Measurements from ENCODE around the gene EVPLL. TPM values are rescaled to one million over a fixed set of nuclear protein-coding genes. Genes with fewer than 3 reads are reported as not detected.

Gene EVPLL
- total RNA-seq, 2 donors from 2014 or later, result not detected

DNA sequence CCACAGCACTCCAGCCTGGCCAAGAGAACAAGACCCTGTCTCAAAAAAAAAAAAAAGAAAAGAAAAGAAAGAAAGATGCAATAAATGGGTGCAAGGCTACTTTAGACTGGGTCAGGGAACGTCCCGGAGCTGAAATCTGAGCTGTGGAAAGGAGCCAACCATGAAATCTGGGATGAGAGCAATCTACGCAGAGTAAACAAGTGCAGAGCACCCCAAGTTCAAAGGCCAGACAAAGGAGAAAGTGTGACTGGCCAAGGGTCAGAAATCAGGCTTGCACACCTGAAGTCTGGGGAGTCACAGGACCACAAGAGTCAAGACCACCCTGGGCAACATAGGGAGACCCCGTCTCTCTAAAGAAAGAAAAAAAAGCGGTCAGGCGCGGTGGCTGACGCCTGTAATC, 17.1 kb upstream of the EVPLL start:
- Mint-ChIP-seq H3K27ac (peak overlapping the region; percentile 80), H3K9me3 (no peaks in the 10 kb centered on the region), H3K4me1 (peaks cover 11% of the 10 kb centered on the region), H3K27me3 (ENCODE audit: insufficient read depth) (no peaks in the 10 kb centered on the region), H3K36me3 (ENCODE audit: low read depth) (peaks cover 26% of the 10 kb centered on the region), H3K4me3 (no peak overlapping the region)
- TF ChIP-seq, protein P1, sequence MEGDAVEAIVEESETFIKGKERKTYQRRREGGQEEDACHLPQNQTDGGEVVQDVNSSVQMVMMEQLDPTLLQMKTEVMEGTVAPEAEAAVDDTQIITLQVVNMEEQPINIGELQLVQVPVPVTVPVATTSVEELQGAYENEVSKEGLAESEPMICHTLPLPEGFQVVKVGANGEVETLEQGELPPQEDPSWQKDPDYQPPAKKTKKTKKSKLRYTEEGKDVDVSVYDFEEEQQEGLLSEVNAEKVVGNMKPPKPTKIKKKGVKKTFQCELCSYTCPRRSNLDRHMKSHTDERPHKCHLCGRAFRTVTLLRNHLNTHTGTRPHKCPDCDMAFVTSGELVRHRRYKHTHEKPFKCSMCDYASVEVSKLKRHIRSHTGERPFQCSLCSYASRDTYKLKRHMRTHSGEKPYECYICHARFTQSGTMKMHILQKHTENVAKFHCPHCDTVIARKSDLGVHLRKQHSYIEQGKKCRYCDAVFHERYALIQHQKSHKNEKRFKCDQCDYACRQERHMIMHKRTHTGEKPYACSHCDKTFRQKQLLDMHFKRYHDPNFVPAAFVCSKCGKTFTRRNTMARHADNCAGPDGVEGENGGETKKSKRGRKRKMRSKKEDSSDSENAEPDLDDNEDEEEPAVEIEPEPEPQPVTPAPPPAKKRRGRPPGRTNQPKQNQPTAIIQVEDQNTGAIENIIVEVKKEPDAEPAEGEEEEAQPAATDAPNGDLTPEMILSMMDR (conservative IDR thresholded peaks at IDR 0.05), result no peak
- Histone ChIP-seq H3K4me3 (ENCODE audit: low read length) (no peak overlapping the region), H3K9ac (ENCODE audit: extremely low read depth, low read length, poor library complexity, severe bottlenecking) (no peak overlapping the region), H3K27ac (ENCODE audit: low read depth, low read length) (no peak overlapping the region), H3K36me3 (ENCODE audit: control insufficient read depth, insufficient read depth, low read length) (peaks cover 21% of the 10 kb centered on the region), H3K9me3 (ENCODE audit: control insufficient read depth, low read length) (no peaks in the 10 kb centered on the region), H3K27me3 (ENCODE audit: control insufficient read depth, insufficient read depth, low read length, poor library complexity, severe bottlenecking) (no peaks in the 10 kb centered on the region), H3K4me1 (ENCODE audit: control insufficient read depth, insufficient read depth, low read length) (no peaks in the 10 kb centered on the region)
- DNase-seq, result no peak
- 67 to 81% methylated on average over 3 to 8 of the region's 8 CpGs for WGBS, 2 experiments (ENCODE audit: insufficient coverage in 1 of 2, insufficient read length in 1 of 2)

DNA sequence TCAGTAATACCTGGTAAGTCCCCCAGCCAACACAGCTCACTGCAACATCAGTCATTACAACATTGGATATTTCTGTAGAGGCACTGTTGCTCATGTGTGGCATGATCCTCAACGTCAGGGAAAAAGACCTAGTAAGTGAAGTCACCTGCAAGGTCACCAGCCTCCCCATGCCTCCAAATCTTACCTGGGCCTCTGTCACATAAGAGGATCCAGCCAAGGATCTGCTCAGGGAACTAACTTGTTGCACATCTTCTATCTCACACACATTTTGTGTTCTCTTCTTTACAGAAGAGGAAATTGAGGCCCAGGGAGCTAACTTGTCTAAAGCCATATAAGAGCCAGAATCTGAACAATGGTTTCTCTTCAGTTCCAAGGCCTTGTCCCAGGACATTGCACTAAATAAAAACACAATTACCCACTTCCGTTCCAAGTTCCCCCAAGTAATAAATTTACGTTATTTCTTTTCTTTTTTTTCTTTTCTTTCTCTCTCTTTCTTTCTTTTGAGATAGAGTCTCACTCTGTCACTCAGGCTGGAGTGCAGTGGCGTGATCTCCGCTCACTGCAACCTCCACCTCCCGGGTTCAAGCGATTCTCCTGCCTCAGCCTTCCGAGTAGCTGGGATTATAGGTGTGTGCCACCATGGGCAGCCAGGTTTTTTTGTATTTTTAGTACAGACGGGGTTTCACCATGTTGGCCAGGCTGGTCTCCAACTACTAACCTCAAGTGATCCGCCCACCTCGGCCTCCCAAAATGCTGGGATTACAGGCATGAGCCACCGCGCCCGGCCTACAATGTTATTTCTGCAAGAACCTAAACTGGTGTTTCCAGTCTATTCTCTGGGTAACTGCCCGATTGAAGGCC, 15.5 kb upstream of the EVPLL start:
- Histone ChIP-seq H3K27me3 (ENCODE audit: control insufficient read depth, insufficient read depth, low read length, poor library complexity, severe bottlenecking) (no peaks in the 10 kb centered on the region), H3K36me3 (ENCODE audit: control insufficient read depth, insufficient read depth, low read length) (peaks cover 11% of the 10 kb centered on the region), H3K4me1 (ENCODE audit: control insufficient read depth, insufficient read depth, low read length) (no peaks in the 10 kb centered on the region), H3K9ac (ENCODE audit: extremely low read depth, low read length, poor library complexity, severe bottlenecking) (peak overlapping the region; percentile 66), H3K9me3 (ENCODE audit: control insufficient read depth, low read length) (no peaks in the 10 kb centered on the region), H3K27ac (ENCODE audit: low read depth, low read length) (no peak overlapping the region), H3K4me3 (ENCODE audit: low read length) (peak overlapping the region; percentile 91)
- Mint-ChIP-seq H3K4me3 (peak overlapping the region; percentile 81), H3K4me1 (peaks cover 11% of the 10 kb centered on the region), H3K27me3 (ENCODE audit: insufficient read depth) (no peaks in the 10 kb centered on the region), H3K36me3 (ENCODE audit: low read depth) (peaks cover 18% of the 10 kb centered on the region), H3K27ac (peak overlapping the region; percentile 89), H3K9me3 (no peaks in the 10 kb centered on the region)
- no peak for DNase-seq
- TF ChIP-seq, protein P1 (conservative IDR thresholded peaks at IDR 0.05), result no peak
- WGBS, 2 experiments (ENCODE audit: insufficient coverage in 1 of 2, insufficient read length in 1 of 2), result 63 to 70% methylated on average over 9 to 15 of the region's 15 CpGs

DNA sequence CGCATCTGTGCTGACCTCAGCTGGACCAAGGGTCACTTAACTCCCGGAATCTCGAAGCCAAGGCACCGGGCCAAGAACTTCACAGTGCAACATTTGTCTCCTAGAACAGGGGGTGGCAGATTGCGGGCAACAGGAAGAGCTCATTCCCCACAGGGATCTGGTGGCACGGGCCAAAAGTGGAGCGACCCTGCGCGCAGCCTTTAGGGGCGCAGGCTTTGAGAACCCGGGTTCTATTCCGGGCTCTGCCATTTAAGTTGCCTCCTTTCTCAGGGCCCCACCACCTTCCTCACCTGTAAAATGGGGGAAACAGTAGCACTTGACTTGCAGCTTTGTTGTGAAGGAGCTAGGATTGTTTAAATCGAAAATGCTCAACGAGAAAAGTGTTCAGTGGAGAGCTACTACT, 14.9 kb upstream of the EVPLL start:
- Histone ChIP-seq H3K27me3 (ENCODE audit: control insufficient read depth, insufficient read depth, low read length, poor library complexity, severe bottlenecking) (no peaks in the 10 kb centered on the region), H3K9me3 (ENCODE audit: control insufficient read depth, low read length) (no peaks in the 10 kb centered on the region), H3K4me3 (ENCODE audit: low read length) (peak overlapping the region; percentile 91), H3K27ac (ENCODE audit: low read depth, low read length) (no peak overlapping the region), H3K36me3 (ENCODE audit: control insufficient read depth, insufficient read depth, low read length) (peaks cover 11% of the 10 kb centered on the region), H3K4me1 (ENCODE audit: control insufficient read depth, insufficient read depth, low read length) (no peaks in the 10 kb centered on the region), H3K9ac (ENCODE audit: extremely low read depth, low read length, poor library complexity, severe bottlenecking) (peak overlapping the region; percentile 66)
- DNase-seq, result peak; percentile 76
- TF ChIP-seq, protein P1 (conservative IDR thresholded peaks at IDR 0.05), result peak; percentile 32
- 9 to 13% methylated on average over 10 to 14 of the region's 14 CpGs for WGBS, 2 experiments (ENCODE audit: insufficient coverage in 1 of 2, insufficient read length in 1 of 2)
- Mint-ChIP-seq H3K4me3 (peak overlapping the region; percentile 81), H3K27ac (peak overlapping the region; percentile 89), H3K4me1 (peaks cover 11% of the 10 kb centered on the region), H3K27me3 (ENCODE audit: insufficient read depth) (no peaks in the 10 kb centered on the region), H3K36me3 (ENCODE audit: low read depth) (peaks cover 18% of the 10 kb centered on the region), H3K9me3 (no peaks in the 10 kb centered on the region)

Measured in endodermal cell (in vitro differentiated cells).